ENCODE data around the gene LYSMD2.

LYSMD2 gene

DNA sequence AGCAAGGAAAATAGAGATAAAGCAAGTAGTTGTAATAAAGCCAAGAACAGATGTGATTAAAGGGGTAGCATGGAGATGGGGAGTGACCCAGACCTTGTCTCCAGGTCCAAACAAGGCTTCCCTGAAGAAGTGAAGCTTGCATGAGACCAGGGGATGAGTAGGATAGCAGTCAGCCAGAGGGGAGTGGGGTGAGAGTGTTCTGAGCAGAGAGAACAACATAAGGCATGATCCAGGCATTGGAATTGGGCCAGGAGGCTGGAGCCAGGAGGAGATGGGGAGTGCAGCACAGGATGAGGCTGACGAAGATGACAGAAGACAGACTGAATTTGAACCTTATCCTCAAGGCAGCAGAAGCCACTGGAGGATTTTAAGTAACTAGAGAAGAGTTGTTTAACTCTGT lies 21.2 kb upstream of the LYSMD2 start:
- Histone ChIP-seq H3K4me1 (ENCODE audit: control insufficient read depth, low read length) (no peaks in the 10 kb centered on the region), H3K27ac (ENCODE audit: low read depth, low read length) (no peak overlapping the region), H3K4me2 (ENCODE audit: low read length) (no peak overlapping the region), H3K79me2 (ENCODE audit: control insufficient read depth, low read length) (no peaks in the 10 kb centered on the region), H3F3A (ENCODE audit: control insufficient read depth, insufficient read depth) (no peaks in the 10 kb centered on the region), H3K27me3 (ENCODE audit: control insufficient read depth, low read length) (peaks cover 29% of the 10 kb centered on the region), H3K9me3 (ENCODE audit: control insufficient read depth, insufficient read depth, low read length) (no peaks in the 10 kb centered on the region), H4K20me1 (ENCODE audit: control insufficient read depth, insufficient read depth, low read depth, low read length) (no peaks in the 10 kb centered on the region), H3K36me3 (ENCODE audit: control insufficient read depth, low read length) (no peaks in the 10 kb centered on the region), H3K9me2 (replicated peaks; ENCODE audit: control insufficient read depth, low read length) (no peaks in the 10 kb centered on the region), H3K4me3 (ENCODE audit: low read length) (no peak overlapping the region)
- TF ChIP-seq EZH2phosphoT487 (IDR thresholded peaks at IDR 0.05; ENCODE audit: borderline replicate concordance, low read length), result no peak
- TF ChIP-seq, protein P1, sequence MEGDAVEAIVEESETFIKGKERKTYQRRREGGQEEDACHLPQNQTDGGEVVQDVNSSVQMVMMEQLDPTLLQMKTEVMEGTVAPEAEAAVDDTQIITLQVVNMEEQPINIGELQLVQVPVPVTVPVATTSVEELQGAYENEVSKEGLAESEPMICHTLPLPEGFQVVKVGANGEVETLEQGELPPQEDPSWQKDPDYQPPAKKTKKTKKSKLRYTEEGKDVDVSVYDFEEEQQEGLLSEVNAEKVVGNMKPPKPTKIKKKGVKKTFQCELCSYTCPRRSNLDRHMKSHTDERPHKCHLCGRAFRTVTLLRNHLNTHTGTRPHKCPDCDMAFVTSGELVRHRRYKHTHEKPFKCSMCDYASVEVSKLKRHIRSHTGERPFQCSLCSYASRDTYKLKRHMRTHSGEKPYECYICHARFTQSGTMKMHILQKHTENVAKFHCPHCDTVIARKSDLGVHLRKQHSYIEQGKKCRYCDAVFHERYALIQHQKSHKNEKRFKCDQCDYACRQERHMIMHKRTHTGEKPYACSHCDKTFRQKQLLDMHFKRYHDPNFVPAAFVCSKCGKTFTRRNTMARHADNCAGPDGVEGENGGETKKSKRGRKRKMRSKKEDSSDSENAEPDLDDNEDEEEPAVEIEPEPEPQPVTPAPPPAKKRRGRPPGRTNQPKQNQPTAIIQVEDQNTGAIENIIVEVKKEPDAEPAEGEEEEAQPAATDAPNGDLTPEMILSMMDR (IDR thresholded peaks at IDR 0.05; ENCODE audit: low read depth, low read length, poor library complexity, severe bottlenecking), result no peak

DNA sequence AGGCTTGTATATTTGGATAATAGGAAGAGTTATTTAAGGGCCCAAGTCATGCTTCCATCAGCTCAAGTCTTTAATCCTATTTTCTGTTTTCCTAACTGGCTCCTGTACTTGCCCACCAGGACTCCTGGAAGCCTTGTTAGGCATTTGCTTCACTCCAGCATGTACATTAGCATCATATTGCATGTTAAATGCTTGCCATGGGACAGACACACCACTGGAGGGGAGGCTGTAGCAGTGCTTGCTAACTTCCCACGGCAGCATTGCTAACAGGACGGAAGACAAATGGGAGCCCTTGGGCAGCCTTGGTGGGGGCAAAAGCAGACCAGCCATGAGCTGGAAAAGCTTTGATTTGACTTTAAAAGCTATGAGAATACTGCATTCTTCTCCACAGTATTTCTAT lies 20.0 kb upstream of the LYSMD2 start:
- Histone ChIP-seq H3F3A (ENCODE audit: control insufficient read depth, insufficient read depth) (no peaks in the 10 kb centered on the region), H3K27me3 (ENCODE audit: control insufficient read depth, low read length) (peaks cover 41% of the 10 kb centered on the region), H4K20me1 (ENCODE audit: control insufficient read depth, insufficient read depth, low read depth, low read length) (no peaks in the 10 kb centered on the region), H3K4me2 (ENCODE audit: low read length) (no peak overlapping the region), H3K27ac (ENCODE audit: low read depth, low read length) (no peak overlapping the region), H3K9me3 (ENCODE audit: control insufficient read depth, insufficient read depth, low read length) (no peaks in the 10 kb centered on the region), H3K4me3 (ENCODE audit: low read length) (no peak overlapping the region), H3K9me2 (replicated peaks; ENCODE audit: control insufficient read depth, low read length) (no peaks in the 10 kb centered on the region), H3K36me3 (ENCODE audit: control insufficient read depth, low read length) (no peaks in the 10 kb centered on the region), H3K4me1 (ENCODE audit: control insufficient read depth, low read length) (peaks cover 5% of the 10 kb centered on the region), H3K79me2 (ENCODE audit: control insufficient read depth, low read length) (no peaks in the 10 kb centered on the region)
- TF ChIP-seq, protein P1 (IDR thresholded peaks at IDR 0.05; ENCODE audit: low read depth, low read length, poor library complexity, severe bottlenecking), result no peak
- no peak for TF ChIP-seq EZH2phosphoT487 (IDR thresholded peaks at IDR 0.05; ENCODE audit: borderline replicate concordance, low read length)

DNA sequence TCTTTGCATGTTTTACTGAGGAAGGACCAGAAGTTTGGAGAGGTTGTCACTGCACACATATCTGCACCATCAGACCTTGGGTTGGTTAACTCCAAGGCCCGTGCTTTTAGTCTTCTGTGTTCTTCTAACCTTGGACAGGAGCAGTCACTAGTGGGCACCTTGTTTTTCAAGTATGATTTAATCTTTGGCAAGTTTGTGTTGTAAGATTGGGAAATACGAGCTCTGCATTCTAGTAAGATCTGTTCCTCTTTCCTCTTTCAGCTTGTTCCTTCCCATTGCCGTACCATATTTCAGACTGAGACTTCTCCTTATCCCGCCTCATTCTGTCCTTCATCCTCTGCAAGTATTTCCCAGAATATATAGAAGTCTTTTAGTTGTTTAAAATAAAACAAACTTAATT lies 19.0 kb upstream of the LYSMD2 start:
- H3K79me2 ChIP-seq (ENCODE audit: control insufficient read depth, low read length), result no peaks in the 10 kb centered on the region
- no peaks in the 10 kb centered on the region for H3F3A ChIP-seq (ENCODE audit: control insufficient read depth, insufficient read depth)
- H3K27ac ChIP-seq (ENCODE audit: low read depth, low read length), result no peak overlapping the region
- no peak overlapping the region for H3K4me3 ChIP-seq (ENCODE audit: low read length)
- TF ChIP-seq, protein P1 (IDR thresholded peaks at IDR 0.05; ENCODE audit: low read depth, low read length, poor library complexity, severe bottlenecking), result no peak
- no peak for TF ChIP-seq EZH2phosphoT487 (IDR thresholded peaks at IDR 0.05; ENCODE audit: borderline replicate concordance, low read length)
- no peaks in the 10 kb centered on the region for H3K36me3 ChIP-seq (ENCODE audit: control insufficient read depth, low read length)
- H3K27me3 ChIP-seq (ENCODE audit: control insufficient read depth, low read length), result peaks cover 47% of the 10 kb centered on the region
- no peak overlapping the region for H3K4me2 ChIP-seq (ENCODE audit: low read length)
- no peaks in the 10 kb centered on the region for H4K20me1 ChIP-seq (ENCODE audit: control insufficient read depth, insufficient read depth, low read depth, low read length)
- H3K9me3 ChIP-seq (ENCODE audit: control insufficient read depth, insufficient read depth, low read length), result no peaks in the 10 kb centered on the region
- no peaks in the 10 kb centered on the region for H3K9me2 ChIP-seq (replicated peaks; ENCODE audit: control insufficient read depth, low read length)
- peaks cover 10% of the 10 kb centered on the region for H3K4me1 ChIP-seq (ENCODE audit: control insufficient read depth, low read length)

DNA sequence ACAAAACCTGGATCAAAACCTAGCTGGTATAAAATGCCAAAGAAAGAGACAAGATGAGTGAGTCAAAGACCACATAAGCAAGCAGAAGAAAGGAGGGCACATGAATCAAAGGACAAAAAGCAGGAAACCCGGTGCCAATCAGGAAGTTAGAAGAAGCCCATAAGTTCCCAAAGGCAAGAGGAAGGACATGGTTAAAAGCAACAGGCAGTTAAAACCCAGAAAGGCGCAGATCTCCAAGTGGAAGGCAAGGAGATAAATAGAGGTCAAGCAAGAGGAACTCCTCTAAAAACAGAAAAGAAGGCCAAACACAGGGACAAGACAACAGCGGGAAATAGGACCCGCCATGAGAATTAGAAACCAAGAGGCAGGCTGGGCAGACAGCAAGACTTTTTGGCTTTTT lies 18.3 kb upstream of the LYSMD2 start:
- no peak overlapping the region for H3K4me3 ChIP-seq (ENCODE audit: low read length)

More for the DNA sequence above, 18.3 kb upstream of the LYSMD2 start:
- no peak overlapping the region for H3K4me2 ChIP-seq (ENCODE audit: low read length)
- peaks cover 15% of the 10 kb centered on the region for H3K4me1 ChIP-seq (ENCODE audit: control insufficient read depth, low read length)
- H4K20me1 ChIP-seq (ENCODE audit: control insufficient read depth, insufficient read depth, low read depth, low read length), result no peaks in the 10 kb centered on the region
- no peaks in the 10 kb centered on the region for H3K9me3 ChIP-seq (ENCODE audit: control insufficient read depth, insufficient read depth, low read length)
- peaks cover 51% of the 10 kb centered on the region for H3K27me3 ChIP-seq (ENCODE audit: control insufficient read depth, low read length)
- TF ChIP-seq EZH2phosphoT487 (IDR thresholded peaks at IDR 0.05; ENCODE audit: borderline replicate concordance, low read length), result no peak
- TF ChIP-seq, protein P1 (IDR thresholded peaks at IDR 0.05; ENCODE audit: low read depth, low read length, poor library complexity, severe bottlenecking), result no peak
- H3K79me2 ChIP-seq (ENCODE audit: control insufficient read depth, low read length), result no peaks in the 10 kb centered on the region
- no peak overlapping the region for H3K27ac ChIP-seq (ENCODE audit: low read depth, low read length)
- H3F3A ChIP-seq (ENCODE audit: control insufficient read depth, insufficient read depth), result no peaks in the 10 kb centered on the region
- H3K9me2 ChIP-seq (replicated peaks; ENCODE audit: control insufficient read depth, low read length), result no peaks in the 10 kb centered on the region
- no peaks in the 10 kb centered on the region for H3K36me3 ChIP-seq (ENCODE audit: control insufficient read depth, low read length)

Data from DOHH2 (cell line).